GM10248 (cell line): Measurements from ENCODE around the gene SPPL2B.
A peak's percentile ranks its signal among the peaks of the same experiment; 100 is the strongest.

Experiments used
- CTCF ChIA-PET: fragments of 300-600 bp; sonication (Branson Sonifier 250); formaldehyde crosslinking; extraction: SDS; loops from one replicate; lab custom pipeline; 2021; ENCODE audit warnings: antibody characterized with exemption; lab: Yijun Ruan, JAX
- POLR2A ChIA-PET: fragments of 350-650 bp; sonication (Branson Sonifier 250); formaldehyde crosslinking; extraction: SDS; loops from one replicate; lab custom pipeline; 2020; ENCODE audit warnings: antibody characterized with exemption; lab: Yijun Ruan, JAX
- DNase-seq: peaks from one replicate; pipeline ENCODE4 v3.0.0; 2012; ENCODE audit errors: extremely low spot score
- TF ChIP-seq, protein P1 (sequence below): IDR thresholded peaks from 2 replicates; pipeline ENCODE4 v1.5.1; 2012; ENCODE audit warnings: mild to moderate bottlenecking, low read depth; ENCODE audit errors: extremely low read depth, missing control alignments, control extremely low read depth

The SPPL2B gene

DNA sequence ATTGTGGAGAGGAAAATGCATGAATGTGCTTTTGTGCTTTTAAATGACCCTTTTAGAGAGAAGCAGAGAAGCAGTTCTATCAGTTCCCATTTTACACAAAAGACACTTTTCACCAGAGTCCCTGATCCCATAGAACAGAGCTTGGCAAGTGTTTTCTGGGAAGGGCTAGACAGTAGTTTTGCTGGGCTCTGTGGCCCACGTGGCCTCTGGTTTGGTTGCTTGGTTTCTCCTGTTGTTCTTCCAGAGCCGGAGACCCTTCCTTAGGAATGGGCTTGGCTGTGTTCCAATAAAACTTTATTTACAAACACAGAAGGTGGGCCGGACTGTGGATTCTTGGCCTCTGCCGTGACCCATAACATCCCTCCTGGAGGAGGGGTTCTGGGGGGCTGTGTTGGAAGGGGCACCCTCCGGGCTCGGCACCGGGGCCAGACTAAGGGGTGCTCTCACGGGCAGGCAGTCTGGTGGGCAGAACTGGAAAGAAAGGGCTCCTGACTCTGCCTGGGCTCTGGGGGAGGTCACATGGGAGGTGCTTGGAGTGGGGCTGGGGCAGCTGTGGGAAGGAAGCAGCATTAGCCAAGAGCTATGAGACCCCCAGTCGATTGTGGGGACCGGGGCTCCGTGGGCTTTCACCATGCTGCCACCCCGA is 3.2 kb downstream of the SPPL2B start:
- POLR2A ChIA-PET = interaction anchor here (0.5 kb wide), 1 partner anchor 368 kb away, joined by 3 read pairs; no protein-coding TSS in a partner anchor
- TF ChIP-seq, protein P1, sequence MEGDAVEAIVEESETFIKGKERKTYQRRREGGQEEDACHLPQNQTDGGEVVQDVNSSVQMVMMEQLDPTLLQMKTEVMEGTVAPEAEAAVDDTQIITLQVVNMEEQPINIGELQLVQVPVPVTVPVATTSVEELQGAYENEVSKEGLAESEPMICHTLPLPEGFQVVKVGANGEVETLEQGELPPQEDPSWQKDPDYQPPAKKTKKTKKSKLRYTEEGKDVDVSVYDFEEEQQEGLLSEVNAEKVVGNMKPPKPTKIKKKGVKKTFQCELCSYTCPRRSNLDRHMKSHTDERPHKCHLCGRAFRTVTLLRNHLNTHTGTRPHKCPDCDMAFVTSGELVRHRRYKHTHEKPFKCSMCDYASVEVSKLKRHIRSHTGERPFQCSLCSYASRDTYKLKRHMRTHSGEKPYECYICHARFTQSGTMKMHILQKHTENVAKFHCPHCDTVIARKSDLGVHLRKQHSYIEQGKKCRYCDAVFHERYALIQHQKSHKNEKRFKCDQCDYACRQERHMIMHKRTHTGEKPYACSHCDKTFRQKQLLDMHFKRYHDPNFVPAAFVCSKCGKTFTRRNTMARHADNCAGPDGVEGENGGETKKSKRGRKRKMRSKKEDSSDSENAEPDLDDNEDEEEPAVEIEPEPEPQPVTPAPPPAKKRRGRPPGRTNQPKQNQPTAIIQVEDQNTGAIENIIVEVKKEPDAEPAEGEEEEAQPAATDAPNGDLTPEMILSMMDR = no peak
- CTCF ChIA-PET = interaction anchor here (1.4 kb wide), 1 partner anchor 305 kb away, joined by 3 read pairs; no protein-coding TSS in a partner anchor
- DNase-seq = no peak

- TF ChIP-seq, protein P1 = no peak
- DNase-seq = peak; percentile 66
- ChIA-PET CTCF (interaction anchor here (1.4 kb wide), 2 partner anchors 59 to 304 kb away, joined by 3 to 4 read pairs; no protein-coding TSS in a partner anchor), POLR2A (interaction anchor here (0.5 kb wide), 1 partner anchor 368 kb away, joined by 3 read pairs; no protein-coding TSS in a partner anchor)
These were observed 4.0 kb downstream of the SPPL2B start for GRCh38 chr19:2332341-2333026.

GRCh38 chr19:2333027-2333806 is 4.7 kb downstream of the SPPL2B start:
- ChIA-PET POLR2A (no interaction called here), CTCF (interaction anchor here (0.8 to 1.4 kb wide), 2 partner anchors 59 to 187 kb away, joined by 3 to 4 read pairs; no protein-coding TSS in a partner anchor)
- DNase-seq = no peak
- TF ChIP-seq, protein P1 = no peak

- TF ChIP-seq, protein P1 = no peak
- DNase-seq = no peak
- CTCF ChIA-PET = interaction anchor here (0.8 to 1.4 kb wide), 2 partner anchors 58 to 187 kb away, joined by 3 to 4 read pairs; no protein-coding TSS in a partner anchor
- POLR2A ChIA-PET = no interaction called here
These were observed 5.3 kb downstream of the SPPL2B start for GRCh38 chr19:2333807-2334211.

- CTCF ChIA-PET = no interaction called here
- TF ChIP-seq, protein P1 = no peak
- POLR2A ChIA-PET = no interaction called here
- no peak for DNase-seq
These were observed 5.9 kb downstream of the SPPL2B start for GRCh38 chr19:2334426-2334825.

- CTCF ChIA-PET = no interaction called here
- TF ChIP-seq, protein P1 = no peak
- DNase-seq = no peak
- POLR2A ChIA-PET = no interaction called here
These were observed 6.7 kb downstream of the SPPL2B start for GRCh38 chr19:2334986-2335846.
